Thoracic aorta (tissue), 2 donors: Measurements from ENCODE around the gene VCY. TPM values are rescaled to one million over a fixed set of nuclear protein-coding genes. Genes with fewer than 3 reads are reported as not detected.
"Not testable (repeated sequence)": the region's sequence is repeated elsewhere in the genome, so short reads cannot be mapped to it uniquely, and the experiment has no call there.

Source experiments
- ATAC-seq: fragments of 150-250 bp; one replicate; pipeline ENCODE4 v1.8.0; 2017; ENCODE audit warnings: low read depth; ENCODE audit not compliant: insufficient number of reproducible peaks, low FRiP score
- DNase-seq: peaks from one replicate; pipeline ENCODE4 v3.0.0-alpha.2; 2020; ENCODE audit warnings: low spot score
- H3K27ac ChIP-seq, 2 donors: fragments of 200-600 bp; sonication (generic); 1 replicate in 1 of 2; 2 replicates in 1 of 2; pipeline ENCODE4 v1.5.1; 2016; ENCODE audit warnings: mild to moderate bottlenecking in 2 of 2, moderate library complexity in 2 of 2
- H3K27me3 ChIP-seq: fragments of 200-600 bp; sonication (generic); replicated peaks from 2 replicates; pipeline ENCODE4 v1.6.0; 2016; ENCODE audit warnings: mild to moderate bottlenecking; ENCODE audit not compliant: insufficient read depth
- H3K36me3 ChIP-seq: fragments of 200-600 bp; sonication (generic); one replicate; pipeline ENCODE4 v1.5.1; 2016
- H3K4me1 ChIP-seq, 2 donors: fragments of 200-600 bp; sonication (generic); 1 replicate in 1 of 2; 2 replicates in 1 of 2; pipeline versions ENCODE4 v1.5.1 to v1.6.0; 2016; ENCODE audit warnings: low read depth in 2 of 2, mild to moderate bottlenecking in 1 of 2; ENCODE audit not compliant: control insufficient read depth in 1 of 2
- H3K4me3 ChIP-seq: fragments of 200-600 bp; sonication (generic); 2 replicates; pipeline ENCODE4 v1.5.1; 2016; ENCODE audit warnings: mild to moderate bottlenecking
- H3K9me3 ChIP-seq: fragments of 200-600 bp; sonication (generic); 2 replicates; pipeline ENCODE4 v1.5.1; 2016
- total RNA-seq, 2 donors: library from RNA; depleted of rRNA; stranded (reverse); fragments of >200 nt; gene quantifications; one replicate each; pipeline versions ENCODE4 v1.1.0 to v1.2.3, GENCODE V29; 2016

The VCY gene
- not detected for total RNA-seq

DNA sequence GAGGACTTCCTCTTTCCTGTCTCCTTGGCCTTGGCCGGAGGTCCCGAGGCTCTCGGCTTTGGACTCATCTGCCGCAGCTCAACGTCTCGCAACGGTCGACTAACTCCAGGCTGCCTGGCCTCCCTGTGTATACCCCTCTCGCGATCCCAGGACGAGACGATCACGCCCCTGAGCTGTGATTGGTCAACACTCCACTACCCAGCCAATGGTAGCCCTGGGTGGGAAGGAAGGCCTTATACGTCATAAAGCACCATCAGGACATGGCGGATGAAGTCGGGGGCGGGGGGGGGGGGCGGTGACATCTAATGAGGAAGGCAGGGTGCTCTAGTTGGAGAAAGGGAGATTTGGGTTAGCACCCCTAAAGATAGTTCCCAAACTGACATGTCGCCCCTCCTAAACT lies at the start of gene VCY:
Gene VCY (minus strand): TSS at position 101 of the 400 bp plus-strand sequence. CDS start 33 bp downstream, at position 68.
- not testable (repeated sequence) for H3K4me3 ChIP-seq

DNA sequence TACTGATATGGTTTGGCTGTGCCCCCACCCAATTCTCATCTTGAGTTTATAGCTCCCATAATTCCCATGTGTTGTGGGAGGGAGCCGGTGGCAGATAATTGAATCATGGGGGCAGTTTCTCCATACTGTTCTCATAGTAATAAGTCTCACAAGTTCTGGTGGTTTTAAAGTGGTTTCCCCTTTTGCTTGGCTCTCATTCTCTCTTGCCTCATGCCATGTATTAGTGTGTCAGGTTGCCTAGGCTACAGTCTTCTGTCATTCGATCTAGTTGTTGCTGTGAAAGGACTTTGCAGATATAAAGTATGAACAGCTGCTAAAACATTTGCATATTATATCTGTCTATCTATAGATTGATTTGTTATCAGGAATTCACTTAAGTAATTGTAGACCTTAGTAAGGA lies 44.1 kb upstream of the VCY start:
- H3K27ac ChIP-seq, H3K4me1 ChIP-seq, H3K9me3 ChIP-seq, ATAC-seq, DNase-seq, H3K36me3 ChIP-seq, H3K27me3 ChIP-seq, H3K4me3 ChIP-seq: not testable (repeated sequence)

More for the DNA sequence above, at the start of gene VCY:
- H3K4me1 ChIP-seq, H3K9me3 ChIP-seq, H3K36me3 ChIP-seq, H3K27me3 ChIP-seq, ATAC-seq, H3K27ac ChIP-seq, DNase-seq: not testable (repeated sequence)

DNA sequence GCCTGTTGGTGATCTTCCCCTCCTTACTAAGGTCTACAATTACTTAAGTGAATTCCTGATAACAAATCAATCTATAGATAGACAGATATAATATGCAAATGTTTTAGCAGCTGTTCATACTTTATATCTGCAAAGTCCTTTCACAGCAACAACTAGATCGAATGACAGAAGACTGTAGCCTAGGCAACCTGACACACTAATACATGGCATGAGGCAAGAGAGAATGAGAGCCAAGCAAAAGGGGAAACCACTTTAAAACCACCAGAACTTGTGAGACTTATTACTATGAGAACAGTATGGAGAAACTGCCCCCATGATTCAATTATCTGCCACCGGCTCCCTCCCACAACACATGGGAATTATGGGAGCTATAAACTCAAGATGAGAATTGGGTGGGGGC lies 25.6 kb upstream of the VCY start:
- H3K36me3 ChIP-seq, ATAC-seq, H3K27ac ChIP-seq, H3K27me3 ChIP-seq, H3K9me3 ChIP-seq, H3K4me1 ChIP-seq, DNase-seq, H3K4me3 ChIP-seq: not testable (repeated sequence)

DNA sequence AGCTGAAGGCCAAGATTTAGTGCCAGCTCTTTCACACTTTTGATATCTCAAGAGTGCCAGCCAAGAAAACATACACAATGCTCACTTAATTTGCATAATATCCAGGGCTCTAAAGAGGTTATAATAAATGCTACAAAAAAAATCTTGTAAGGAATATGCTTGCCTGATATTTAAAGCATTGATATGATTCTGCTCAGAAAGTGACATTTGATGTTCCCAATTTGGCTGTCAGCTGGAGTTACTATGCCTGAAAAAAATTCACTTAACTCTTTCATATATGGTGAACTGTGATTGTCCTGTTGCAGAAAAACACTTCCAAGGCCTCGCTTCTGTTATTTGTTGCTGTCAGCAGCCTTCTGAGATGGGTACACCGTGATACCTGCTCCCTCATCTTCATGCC lies 43.9 kb downstream of the VCY start:
- H3K36me3 ChIP-seq, DNase-seq, H3K27me3 ChIP-seq, H3K27ac ChIP-seq, ATAC-seq, H3K9me3 ChIP-seq, H3K4me3 ChIP-seq, H3K4me1 ChIP-seq: not testable (repeated sequence)

Other genes starting within 250 kb of the VCY start
- not detected for gene VCY1B, start 69.8 kb upstream of the VCY start, total RNA-seq